SK-N-SH treated with all-trans-retinoic acid at 6 μM for 48 hours (cell line): ENCODE measurements around the gene TMC6.

Experiments
- ATAC-seq: fragments of 200-7000 bp; cut with Tn5 transposase; 3 replicates; pipeline ENCODE4 v1.9.1; 2020; ENCODE audit warnings: mild to moderate bottlenecking, moderate library complexity
- ARNTL ChIP-seq: fragments of 450-650 bp; formaldehyde crosslinking; IDR thresholded peaks from 2 replicates; pipeline ENCODE4 v1.5.0; 2020; ENCODE audit warnings: low read depth, mild to moderate bottlenecking, moderate library complexity, borderline replicate concordance
- BACH2 ChIP-seq: fragments of 250-450 bp; sonication (Bioruptor Pico); IDR thresholded peaks from 2 replicates; pipeline ENCODE4 v1.9.0; 2021; ENCODE audit warnings: mild to moderate bottlenecking, borderline replicate concordance
- CSDC2 ChIP-seq: fragments of 250-450 bp; sonication (Bioruptor Pico); IDR thresholded peaks from 2 replicates; pipeline ENCODE4 v1.5.0; 2020; ENCODE audit warnings: mild to moderate bottlenecking, moderate library complexity
- GLIS3 ChIP-seq: fragments of 250-450 bp; sonication (Bioruptor Pico); IDR thresholded peaks from 2 replicates; pipeline ENCODE4 v1.5.0; 2020; ENCODE audit warnings: mild to moderate bottlenecking, moderate library complexity
- ISL1 ChIP-seq: fragments of 250-450 bp; sonication (Bioruptor Pico); IDR thresholded peaks from 2 replicates; pipeline ENCODE4 v2.1.2; 2022; ENCODE audit warnings: mild to moderate bottlenecking, moderate library complexity
- OSR1 ChIP-seq: fragments of 250-450 bp; sonication (Bioruptor Pico); IDR thresholded peaks from 2 replicates; pipeline ENCODE4 v1.8.0; 2022; ENCODE audit warnings: moderate library complexity, mild to moderate bottlenecking, inconsistent platforms
- PPARA ChIP-seq: fragments of 250-450 bp; sonication (Bioruptor Pico); IDR thresholded peaks from 2 replicates; pipeline ENCODE4 v1.5.0; 2020; ENCODE audit warnings: mild to moderate bottlenecking, borderline replicate concordance
- RARB ChIP-seq: fragments of 250-450 bp; sonication (Bioruptor Pico); IDR thresholded peaks from 2 replicates; pipeline ENCODE4 v1.8.0; 2021; ENCODE audit warnings: mild to moderate bottlenecking, moderate library complexity
- SNAI2 ChIP-seq: fragments of 250-450 bp; sonication (Bioruptor Pico); IDR thresholded peaks from 2 replicates; pipeline ENCODE4 v1.5.0; 2020; ENCODE audit warnings: mild to moderate bottlenecking, moderate library complexity
- TCF4 ChIP-seq: fragments of 250-450 bp; sonication (Bioruptor Pico); IDR thresholded peaks from 2 replicates; pipeline ENCODE4 v1.8.0; 2021; ENCODE audit warnings: mild to moderate bottlenecking, moderate library complexity, borderline replicate concordance
- TOX ChIP-seq: fragments of 250-450 bp; sonication (Bioruptor Pico); IDR thresholded peaks from 2 replicates; pipeline ENCODE4 v1.8.0; 2021; ENCODE audit warnings: mild to moderate bottlenecking, moderate library complexity, borderline replicate concordance
- ZC3H10 ChIP-seq: fragments of 250-450 bp; sonication (Bioruptor Pico); IDR thresholded peaks from 2 replicates; pipeline ENCODE4 v1.5.1; 2021; ENCODE audit warnings: mild to moderate bottlenecking, moderate library complexity
- ZFP30 ChIP-seq: fragments of 450-650 bp; formaldehyde crosslinking; IDR thresholded peaks from 2 replicates; pipeline ENCODE4 v1.5.0; 2022; ENCODE audit warnings: mild to moderate bottlenecking, moderate library complexity
- ZNF565 ChIP-seq: fragments of 450-650 bp; formaldehyde crosslinking; conservative IDR thresholded peaks from 2 replicates; pipeline ENCODE4 v1.5.0; 2020; ENCODE audit warnings: low read depth, mild to moderate bottlenecking, moderate library complexity
- ZNF70 ChIP-seq: fragments of 450-650 bp; formaldehyde crosslinking; IDR thresholded peaks from 2 replicates; pipeline ENCODE4 v1.5.0; 2020; ENCODE audit warnings: mild to moderate bottlenecking, moderate library complexity
- ZNF8 ChIP-seq: fragments of 450-650 bp; formaldehyde crosslinking; IDR thresholded peaks from 2 replicates; pipeline ENCODE4 v1.5.0; 2020; ENCODE audit warnings: mild to moderate bottlenecking, moderate library complexity
- TF ChIP-seq, protein P1 (sequence below): fragments of 250-450 bp; sonication (Bioruptor Pico); IDR thresholded peaks from 2 replicates; pipeline ENCODE4 v1.5.0; 2020; ENCODE audit warnings: mild to moderate bottlenecking, moderate library complexity
- TF ChIP-seq, protein P2 (sequence below): fragments of 250-450 bp; sonication (Bioruptor Pico); IDR thresholded peaks from 2 replicates; pipeline ENCODE4 v1.5.1; 2021; ENCODE audit warnings: mild to moderate bottlenecking, moderate library complexity
- TF ChIP-seq, protein P3 (sequence below): fragments of 250-450 bp; sonication (Bioruptor Pico); IDR thresholded peaks from 2 replicates; pipeline ENCODE4 v1.5.1; 2020; ENCODE audit warnings: low read depth, mild to moderate bottlenecking, moderate library complexity
- TF ChIP-seq, protein P4 (sequence below): fragments of 250-450 bp; sonication (Bioruptor Pico); IDR thresholded peaks from 2 replicates; pipeline ENCODE4 v1.8.0; 2021; ENCODE audit warnings: low read depth, mild to moderate bottlenecking, moderate library complexity, borderline replicate concordance
- TF ChIP-seq, protein P5 (sequence below): fragments of 250-450 bp; sonication (Bioruptor Pico); IDR thresholded peaks from 2 replicates; pipeline ENCODE4 v1.8.0; 2020; ENCODE audit warnings: mild to moderate bottlenecking, moderate library complexity, borderline replicate concordance

TMC6 gene

DNA sequence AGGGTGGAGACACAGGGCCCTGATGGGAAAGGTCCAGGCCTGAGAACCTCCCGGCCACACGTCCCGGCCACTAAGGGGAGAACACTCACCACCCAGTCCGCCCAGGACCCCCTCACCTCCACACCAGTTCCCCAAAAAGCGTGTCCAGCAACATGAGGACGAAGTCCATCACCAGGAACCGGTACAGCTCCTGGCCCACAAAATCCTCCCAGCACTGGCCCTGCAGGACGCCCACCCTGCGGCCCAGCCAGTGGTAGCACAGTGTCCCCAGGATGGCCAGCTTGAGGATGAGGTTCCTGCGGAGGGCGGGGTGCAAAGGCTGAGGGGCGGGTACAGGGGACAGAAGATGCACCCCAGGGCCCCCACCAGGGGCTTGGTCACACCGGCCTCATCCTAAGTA is 8.0 kb downstream of the TMC6 start:
- no peak for ATAC-seq
- TF ChIP-seq, protein P1, sequence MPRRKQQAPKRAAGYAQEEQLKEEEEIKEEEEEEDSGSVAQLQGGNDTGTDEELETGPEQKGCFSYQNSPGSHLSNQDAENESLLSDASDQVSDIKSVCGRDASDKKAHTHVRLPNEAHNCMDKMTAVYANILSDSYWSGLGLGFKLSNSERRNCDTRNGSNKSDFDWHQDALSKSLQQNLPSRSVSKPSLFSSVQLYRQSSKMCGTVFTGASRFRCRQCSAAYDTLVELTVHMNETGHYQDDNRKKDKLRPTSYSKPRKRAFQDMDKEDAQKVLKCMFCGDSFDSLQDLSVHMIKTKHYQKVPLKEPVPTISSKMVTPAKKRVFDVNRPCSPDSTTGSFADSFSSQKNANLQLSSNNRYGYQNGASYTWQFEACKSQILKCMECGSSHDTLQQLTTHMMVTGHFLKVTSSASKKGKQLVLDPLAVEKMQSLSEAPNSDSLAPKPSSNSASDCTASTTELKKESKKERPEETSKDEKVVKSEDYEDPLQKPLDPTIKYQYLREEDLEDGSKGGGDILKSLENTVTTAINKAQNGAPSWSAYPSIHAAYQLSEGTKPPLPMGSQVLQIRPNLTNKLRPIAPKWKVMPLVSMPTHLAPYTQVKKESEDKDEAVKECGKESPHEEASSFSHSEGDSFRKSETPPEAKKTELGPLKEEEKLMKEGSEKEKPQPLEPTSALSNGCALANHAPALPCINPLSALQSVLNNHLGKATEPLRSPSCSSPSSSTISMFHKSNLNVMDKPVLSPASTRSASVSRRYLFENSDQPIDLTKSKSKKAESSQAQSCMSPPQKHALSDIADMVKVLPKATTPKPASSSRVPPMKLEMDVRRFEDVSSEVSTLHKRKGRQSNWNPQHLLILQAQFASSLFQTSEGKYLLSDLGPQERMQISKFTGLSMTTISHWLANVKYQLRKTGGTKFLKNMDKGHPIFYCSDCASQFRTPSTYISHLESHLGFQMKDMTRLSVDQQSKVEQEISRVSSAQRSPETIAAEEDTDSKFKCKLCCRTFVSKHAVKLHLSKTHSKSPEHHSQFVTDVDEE (CRISPR knock-in tag) = no peak
- TF ChIP-seq RARB (CRISPR knock-in tag) (no peak), TOX (CRISPR knock-in tag) (no peak), PPARA (CRISPR knock-in tag) (no peak), TCF4 (no peak), ZNF565 (CRISPR knock-in tag) (no peak), ARNTL (CRISPR knock-in tag) (no peak), OSR1 (CRISPR knock-in tag) (no peak), CSDC2 (CRISPR knock-in tag) (no peak), ZC3H10 (no peak), GLIS3 (CRISPR knock-in tag) (no peak), ZNF8 (CRISPR knock-in tag) (no peak), ZFP30 (CRISPR knock-in tag) (no peak)
- TF ChIP-seq, protein P2, sequence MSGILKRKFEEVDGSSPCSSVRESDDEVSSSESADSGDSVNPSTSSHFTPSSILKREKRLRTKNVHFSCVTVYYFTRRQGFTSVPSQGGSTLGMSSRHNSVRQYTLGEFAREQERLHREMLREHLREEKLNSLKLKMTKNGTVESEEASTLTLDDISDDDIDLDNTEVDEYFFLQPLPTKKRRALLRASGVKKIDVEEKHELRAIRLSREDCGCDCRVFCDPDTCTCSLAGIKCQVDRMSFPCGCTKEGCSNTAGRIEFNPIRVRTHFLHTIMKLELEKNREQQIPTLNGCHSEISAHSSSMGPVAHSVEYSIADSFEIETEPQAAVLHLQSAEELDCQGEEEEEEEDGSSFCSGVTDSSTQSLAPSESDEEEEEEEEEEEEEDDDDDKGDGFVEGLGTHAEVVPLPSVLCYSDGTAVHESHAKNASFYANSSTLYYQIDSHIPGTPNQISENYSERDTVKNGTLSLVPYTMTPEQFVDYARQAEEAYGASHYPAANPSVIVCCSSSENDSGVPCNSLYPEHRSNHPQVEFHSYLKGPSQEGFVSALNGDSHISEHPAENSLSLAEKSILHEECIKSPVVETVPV (CRISPR knock-in tag) = no peak
- TF ChIP-seq, protein P3, sequence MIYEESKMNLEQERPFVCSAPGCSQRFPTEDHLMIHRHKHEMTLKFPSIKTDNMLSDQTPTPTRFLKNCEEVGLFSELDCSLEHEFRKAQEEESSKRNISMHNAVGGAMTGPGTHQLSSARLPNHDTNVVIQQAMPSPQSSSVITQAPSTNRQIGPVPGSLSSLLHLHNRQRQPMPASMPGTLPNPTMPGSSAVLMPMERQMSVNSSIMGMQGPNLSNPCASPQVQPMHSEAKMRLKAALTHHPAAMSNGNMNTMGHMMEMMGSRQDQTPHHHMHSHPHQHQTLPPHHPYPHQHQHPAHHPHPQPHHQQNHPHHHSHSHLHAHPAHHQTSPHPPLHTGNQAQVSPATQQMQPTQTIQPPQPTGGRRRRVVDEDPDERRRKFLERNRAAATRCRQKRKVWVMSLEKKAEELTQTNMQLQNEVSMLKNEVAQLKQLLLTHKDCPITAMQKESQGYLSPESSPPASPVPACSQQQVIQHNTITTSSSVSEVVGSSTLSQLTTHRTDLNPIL = no peak

DNA sequence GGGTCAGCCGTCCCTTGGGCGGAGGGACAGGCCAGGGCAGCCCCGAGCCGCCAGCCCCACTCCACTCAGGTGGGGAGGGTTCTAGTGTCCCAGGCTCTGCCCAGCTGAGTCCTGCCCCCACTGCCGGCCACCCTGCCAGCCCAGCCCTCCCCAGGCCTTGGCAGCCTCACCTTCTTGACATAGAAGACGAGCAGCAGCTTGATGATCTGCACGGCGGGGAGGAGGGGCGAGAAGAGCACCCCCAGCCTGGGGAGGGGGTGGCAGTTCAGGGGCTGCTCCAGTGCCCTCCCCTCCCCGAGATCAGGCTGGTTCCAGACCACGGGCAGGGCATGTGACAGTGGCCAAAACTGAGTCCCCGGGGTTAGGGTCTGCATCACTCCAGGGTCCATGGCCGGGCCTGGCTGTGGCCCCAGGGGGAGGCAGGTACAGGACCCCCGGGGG is 9.7 kb downstream of the TMC6 start:
- no peak for TF ChIP-seq ZC3H10
- no peak for TF ChIP-seq ARNTL (CRISPR knock-in tag)
- TF ChIP-seq BACH2 = no peak
- TF ChIP-seq RARB (CRISPR knock-in tag) = no peak
- TF ChIP-seq, protein P3 = no peak
- TF ChIP-seq, protein P4, sequence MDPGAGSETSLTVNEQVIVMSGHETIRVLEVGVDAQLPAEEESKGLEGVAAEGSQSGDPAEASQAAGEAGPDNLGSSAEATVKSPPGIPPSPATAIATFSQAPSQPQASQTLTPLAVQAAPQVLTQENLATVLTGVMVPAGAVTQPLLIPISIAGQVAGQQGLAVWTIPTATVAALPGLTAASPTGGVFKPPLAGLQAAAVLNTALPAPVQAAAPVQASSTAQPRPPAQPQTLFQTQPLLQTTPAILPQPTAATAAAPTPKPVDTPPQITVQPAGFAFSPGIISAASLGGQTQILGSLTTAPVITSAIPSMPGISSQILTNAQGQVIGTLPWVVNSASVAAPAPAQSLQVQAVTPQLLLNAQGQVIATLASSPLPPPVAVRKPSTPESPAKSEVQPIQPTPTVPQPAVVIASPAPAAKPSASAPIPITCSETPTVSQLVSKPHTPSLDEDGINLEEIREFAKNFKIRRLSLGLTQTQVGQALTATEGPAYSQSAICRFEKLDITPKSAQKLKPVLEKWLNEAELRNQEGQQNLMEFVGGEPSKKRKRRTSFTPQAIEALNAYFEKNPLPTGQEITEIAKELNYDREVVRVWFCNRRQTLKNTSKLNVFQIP (CRISPR knock-in tag) = no peak
- no peak for TF ChIP-seq ZNF70 (CRISPR knock-in tag)
- no peak for TF ChIP-seq SNAI2 (CRISPR knock-in tag)
- TF ChIP-seq GLIS3 (CRISPR knock-in tag) = no peak
- ATAC-seq = no peak

DNA sequence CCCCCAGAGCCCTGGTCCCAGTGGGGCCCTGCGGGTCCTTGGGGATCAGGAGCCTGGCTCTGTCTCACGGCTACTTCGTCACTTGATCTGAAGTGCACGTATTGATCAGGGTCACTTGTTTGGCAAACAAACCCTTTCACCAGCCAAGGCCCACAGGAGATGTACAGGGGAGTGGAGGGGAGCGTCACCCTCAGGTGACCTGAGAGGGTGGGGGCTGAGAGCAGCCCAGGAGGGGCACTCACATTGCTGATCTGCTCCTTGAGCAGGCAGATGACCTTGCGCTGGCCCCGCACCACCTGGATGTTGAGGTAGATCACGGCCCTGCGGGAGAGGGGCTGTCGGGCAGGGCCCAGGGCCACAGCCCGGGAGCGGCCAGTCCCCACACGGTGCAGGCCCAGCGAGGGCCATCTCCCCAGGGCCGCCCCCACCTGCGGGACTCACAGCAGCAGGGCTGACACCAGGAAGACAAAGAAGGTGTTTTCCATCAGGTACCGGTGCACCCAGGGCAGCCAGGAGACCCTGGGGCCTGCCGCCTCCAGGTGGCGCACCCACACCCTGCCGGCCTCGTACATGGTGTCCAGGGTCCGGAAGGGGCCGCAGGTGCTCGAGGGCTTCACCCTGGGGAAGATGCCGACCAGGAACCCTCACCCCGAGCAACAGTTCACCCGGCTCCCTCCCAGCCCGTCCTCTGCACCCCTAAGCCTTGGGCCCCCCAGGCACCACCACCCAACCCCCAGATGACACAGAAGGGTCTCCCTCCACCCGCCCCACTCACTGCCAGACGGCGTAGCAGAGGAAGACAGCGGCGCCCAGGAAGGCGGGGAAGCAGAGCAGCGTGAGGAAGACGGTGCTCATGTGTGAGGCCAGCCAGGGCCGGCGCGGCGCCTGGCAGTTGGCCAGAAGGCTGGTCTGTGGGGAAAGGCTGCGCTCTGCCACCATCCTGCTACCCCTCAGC is 11.3 kb downstream of the TMC6 start:
- ATAC-seq = peak; percentile 60
- TF ChIP-seq TCF4 = no peak
- TF ChIP-seq GLIS3 (CRISPR knock-in tag) = no peak
- TF ChIP-seq, all 23 proteins: peak for 0

DNA sequence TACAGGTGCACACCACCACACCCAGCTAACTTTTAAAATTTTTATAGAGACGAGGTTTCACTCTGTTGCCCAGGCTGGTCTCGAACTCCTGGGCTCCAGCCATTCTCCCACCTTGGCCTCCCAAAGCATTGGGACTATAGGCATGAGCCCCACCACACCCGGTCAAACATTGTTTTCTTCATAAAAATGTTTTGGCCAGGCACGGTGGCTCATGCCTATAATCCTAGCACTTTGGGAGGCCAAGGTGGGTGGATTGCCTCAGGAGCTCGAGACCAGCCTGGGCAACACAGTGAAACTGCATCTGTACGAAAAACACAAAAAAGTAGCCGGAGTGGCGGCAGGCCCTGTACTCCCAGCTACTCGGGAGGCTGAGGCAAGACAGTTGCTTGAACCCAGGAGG is 12.1 kb downstream of the TMC6 start:
- ATAC-seq = no peak
- TF ChIP-seq, protein P5, sequence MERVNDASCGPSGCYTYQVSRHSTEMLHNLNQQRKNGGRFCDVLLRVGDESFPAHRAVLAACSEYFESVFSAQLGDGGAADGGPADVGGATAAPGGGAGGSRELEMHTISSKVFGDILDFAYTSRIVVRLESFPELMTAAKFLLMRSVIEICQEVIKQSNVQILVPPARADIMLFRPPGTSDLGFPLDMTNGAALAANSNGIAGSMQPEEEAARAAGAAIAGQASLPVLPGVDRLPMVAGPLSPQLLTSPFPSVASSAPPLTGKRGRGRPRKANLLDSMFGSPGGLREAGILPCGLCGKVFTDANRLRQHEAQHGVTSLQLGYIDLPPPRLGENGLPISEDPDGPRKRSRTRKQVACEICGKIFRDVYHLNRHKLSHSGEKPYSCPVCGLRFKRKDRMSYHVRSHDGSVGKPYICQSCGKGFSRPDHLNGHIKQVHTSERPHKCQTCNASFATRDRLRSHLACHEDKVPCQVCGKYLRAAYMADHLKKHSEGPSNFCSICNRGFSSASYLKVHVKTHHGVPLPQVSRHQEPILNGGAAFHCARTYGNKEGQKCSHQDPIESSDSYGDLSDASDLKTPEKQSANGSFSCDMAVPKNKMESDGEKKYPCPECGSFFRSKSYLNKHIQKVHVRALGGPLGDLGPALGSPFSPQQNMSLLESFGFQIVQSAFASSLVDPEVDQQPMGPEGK (CRISPR knock-in tag) = no peak
- TF ChIP-seq TCF4 (no peak), ZNF70 (CRISPR knock-in tag) (no peak), ZC3H10 (no peak), OSR1 (CRISPR knock-in tag) (no peak), ISL1 (CRISPR knock-in tag) (no peak), PPARA (CRISPR knock-in tag) (no peak), SNAI2 (CRISPR knock-in tag) (no peak), GLIS3 (CRISPR knock-in tag) (no peak), ARNTL (CRISPR knock-in tag) (no peak)
- TF ChIP-seq, protein P3 = no peak
